ENCODE data around the gene SYVN1. TPM values are rescaled to one million over a fixed set of nuclear protein-coding genes. Genes with fewer than 3 reads are reported as not detected.

SYVN1 gene
- polyA plus RNA-seq, 4 donors = 40.4 to 57.0 (median 48.3) TPM

GRCh38 chr11:65095974-65096806, 38.1 kb downstream of the SYVN1 start, which contains the start of gene VPS51:
Gene VPS51, plus strand, starts transcription at chr11:65096214. Its CDS starts 37 bp downstream, at chr11:65096251.
- peak in 2 of 4 donors; percentile 81 to 84 for DNase-seq (ENCODE audit: low read depth in 4 of 4, low spot score in 2 of 4)

GRCh38 chr11:65095427-65095826, 38.9 kb downstream of the SYVN1 start:
- no peak for DNase-seq (ENCODE audit: low read depth in 4 of 4, low spot score in 2 of 4)

DNA sequence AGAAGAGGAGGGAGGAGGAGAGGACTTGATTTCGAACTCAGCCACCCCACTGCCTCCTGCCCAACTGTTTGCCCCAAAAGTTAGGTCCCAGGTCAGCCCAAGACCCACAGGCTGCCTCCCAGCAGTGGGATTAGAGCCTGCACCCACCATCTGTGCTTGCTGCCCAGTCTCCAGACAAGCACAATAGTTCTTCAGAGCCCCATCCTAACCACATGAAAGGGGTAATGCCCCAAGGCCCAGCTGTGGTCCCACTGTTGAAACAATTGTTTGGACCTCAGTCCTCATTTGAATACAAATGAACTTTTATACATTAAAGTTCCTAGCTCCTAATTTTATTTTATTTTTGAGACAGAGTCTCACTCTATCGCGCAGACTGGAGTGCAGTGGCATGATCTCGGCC, 43.7 kb downstream of the SYVN1 start:
- no peak for DNase-seq (ENCODE audit: low read depth in 4 of 4, low spot score in 2 of 4)

DNA sequence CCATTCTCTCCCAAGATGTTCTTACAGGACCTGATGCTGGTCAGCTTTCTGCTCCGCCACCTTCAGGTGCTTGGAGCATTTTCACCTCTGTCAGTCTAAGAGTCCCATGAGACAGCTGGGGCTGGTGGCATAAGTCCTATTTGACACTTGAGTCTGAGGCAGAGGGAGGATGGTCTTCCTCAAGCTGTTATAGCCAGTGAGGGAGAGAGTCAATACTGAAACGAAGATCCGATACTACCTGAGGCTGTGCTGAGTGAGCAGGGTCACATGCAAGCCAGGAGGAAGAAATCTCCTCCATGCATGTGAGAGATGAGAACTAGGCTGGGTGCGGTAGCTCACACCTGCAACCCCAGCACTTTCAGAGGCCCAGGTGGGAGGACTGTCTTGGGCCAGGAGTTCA, 44.7 kb downstream of the SYVN1 start:
- no peak for DNase-seq (ENCODE audit: low read depth in 4 of 4, low spot score in 2 of 4)

DNA sequence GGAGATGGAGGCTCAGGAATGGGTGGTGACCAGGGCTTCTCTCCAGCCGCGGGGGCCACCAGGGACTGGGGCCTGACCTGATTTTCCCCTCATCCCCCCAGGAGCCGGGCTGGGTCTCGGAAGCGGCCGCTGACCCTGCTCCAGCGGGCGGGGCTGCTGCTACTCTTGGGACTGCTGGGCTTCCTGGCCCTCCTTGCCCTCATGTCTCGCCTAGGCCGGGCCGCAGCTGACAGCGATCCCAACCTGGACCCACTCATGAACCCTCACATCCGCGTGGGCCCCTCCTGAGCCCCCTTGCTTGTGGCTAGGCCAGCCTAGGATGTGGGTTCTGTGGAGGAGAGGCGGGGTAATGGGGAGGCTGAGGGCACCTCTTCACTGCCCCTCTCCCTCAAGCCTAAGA, 46.5 kb downstream of the SYVN1 start:
- DNase-seq (ENCODE audit: low read depth in 4 of 4, low spot score in 2 of 4) = no peak

DNA sequence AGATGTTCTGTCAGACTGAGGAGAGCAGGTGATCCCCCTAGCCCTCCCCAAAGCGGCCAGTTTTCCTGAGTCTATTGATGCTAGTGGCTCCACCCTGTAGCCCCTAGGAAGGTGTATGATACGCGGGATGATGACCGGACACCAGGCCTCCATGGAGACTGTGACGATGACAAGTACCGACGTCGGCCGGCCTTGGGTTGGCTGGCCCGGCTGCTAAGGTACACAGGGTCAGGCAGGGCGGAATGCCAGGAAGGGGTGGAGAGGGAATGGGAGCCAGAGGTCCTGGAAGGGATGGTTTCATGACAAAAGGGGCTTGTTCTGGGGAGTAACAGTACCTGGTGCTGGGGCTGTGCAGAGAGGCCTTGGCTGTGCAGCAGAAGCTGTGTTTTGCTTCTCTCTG, 47.1 kb downstream of the SYVN1 start:
- DNase-seq (ENCODE audit: low read depth in 4 of 4, low spot score in 2 of 4) = no peak

DNA sequence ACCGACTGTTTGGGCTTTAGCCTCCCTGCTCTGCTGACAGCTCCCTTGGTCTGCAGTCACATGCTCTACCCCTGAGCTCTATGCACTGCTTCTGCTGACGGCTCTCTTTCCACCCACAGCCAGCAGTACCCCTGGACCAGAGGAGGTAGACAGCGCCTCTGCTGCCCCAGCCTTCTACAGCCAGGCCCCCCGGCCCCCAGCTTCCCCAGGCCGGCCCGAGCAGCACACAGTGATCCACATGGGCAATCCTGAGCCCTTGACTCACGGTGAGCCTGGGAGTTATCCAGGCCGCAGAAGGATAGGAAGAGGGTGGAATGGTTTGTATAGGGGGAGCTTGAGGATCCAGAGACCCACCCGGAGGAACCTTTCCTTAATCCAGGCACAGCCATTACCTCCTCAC, 47.5 kb downstream of the SYVN1 start:
- DNase-seq (ENCODE audit: low read depth in 4 of 4, low spot score in 2 of 4) = no peak

DNA sequence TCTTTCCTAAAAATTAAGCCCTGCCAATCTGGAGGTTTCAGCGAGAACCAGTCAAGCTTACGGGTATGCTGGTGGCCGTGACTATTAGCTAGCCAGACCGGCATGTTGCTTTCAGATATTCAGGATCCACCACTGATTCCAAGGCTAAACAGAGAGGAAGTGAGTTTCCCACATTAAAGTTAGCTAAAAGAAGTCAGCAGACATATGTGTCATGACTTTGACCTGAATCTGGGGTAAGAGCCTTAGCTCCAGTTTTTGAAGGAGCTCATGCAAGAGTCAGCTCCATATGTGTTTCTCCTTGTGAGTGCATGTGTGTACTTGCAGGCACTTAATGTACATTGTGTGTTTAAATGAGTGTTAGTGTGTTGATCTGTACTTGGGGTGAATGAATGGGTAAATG, 48.9 kb downstream of the SYVN1 start:
- no peak for DNase-seq (ENCODE audit: low read depth in 4 of 4, low spot score in 2 of 4)

DNA sequence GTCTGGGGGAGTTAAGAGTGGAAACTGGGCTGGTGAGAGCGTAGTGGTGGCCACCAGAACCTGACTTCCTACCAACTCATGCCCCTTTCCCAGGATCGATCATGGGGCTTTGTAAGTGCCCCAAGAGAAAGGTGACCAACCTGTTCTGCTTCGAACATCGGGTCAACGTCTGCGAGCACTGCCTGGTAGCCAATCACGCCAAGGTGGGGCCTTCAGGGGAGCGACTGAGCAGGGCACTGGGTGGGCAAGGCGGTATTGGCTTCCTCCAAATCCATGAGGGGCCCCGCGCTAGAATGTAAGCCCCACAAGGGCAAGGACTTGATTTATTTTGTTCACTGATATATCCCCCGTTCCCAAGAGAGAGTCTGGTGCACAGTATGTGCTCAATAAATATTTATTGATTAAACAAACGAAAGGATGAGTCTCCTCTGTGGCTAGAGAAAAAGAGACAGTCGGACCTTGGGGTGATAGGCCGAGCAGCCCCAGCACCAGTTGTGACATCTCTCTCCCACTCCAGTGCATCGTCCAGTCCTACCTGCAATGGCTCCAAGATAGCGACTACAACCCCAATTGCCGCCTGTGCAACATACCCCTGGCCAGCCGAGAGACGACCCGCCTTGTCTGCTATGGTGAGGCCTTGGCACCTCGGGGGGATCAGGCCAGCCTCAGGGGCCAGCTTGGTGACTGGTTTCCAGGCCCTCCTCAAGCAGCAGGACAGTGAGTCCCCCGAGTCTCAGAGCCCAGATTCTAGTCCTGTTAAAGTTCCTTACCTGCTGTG, 49.5 kb downstream of the SYVN1 start:
- DNase-seq (ENCODE audit: low read depth in 4 of 4, low spot score in 2 of 4) = no peak

DNA sequence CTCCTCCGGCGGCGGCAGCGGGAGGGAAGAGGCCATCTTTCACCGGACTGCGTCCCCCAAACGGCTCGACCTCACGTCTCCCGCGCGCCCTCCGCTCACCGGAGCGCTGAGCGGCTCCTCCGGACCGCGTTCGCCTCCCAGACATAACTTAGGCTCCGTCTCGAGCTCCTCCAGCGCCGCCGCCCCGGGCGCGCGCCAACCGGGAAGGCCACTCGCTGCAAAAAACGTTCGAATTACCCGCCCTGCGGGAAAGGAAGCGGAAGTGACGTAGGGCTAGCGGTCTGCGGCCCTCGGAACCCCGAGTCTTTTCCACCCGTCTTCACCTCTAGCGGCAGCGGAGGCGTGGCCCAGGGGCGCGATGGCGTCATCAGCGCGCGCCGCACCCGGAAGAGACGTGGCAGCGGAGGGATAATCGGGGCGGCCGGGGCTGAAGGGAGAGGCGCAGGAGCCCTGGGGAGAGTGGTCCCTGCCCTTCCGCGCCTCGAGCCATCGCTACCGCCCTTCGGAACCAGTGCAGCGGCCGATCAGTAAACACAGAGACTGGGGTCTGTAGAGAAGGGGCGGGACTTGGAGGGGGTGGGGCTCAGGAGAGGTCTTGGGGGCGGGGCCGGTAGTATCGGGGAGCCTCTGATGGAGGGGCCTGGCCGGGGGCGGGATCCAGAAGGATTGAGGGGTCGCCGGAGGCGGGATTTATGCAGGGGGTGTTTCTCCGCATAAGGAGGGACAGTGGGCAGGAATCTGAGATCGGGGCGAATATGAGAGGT, 50.3 kb downstream of the SYVN1 start, which contains the start of the genes CDCA5 and ZFPL1:
Gene CDCA5, minus strand, starts transcription at position 207 of the 764 bp plus-strand sequence. Its CDS starts 62 bp downstream, at position 145.
Gene ZFPL1, plus strand, starts transcription at position 389 of the 764 bp plus-strand sequence. CDS start 477 bp downstream, outside the sequence.
- DNase-seq (ENCODE audit: low read depth in 4 of 4, low spot score in 2 of 4) = peak; percentile 79 to 90 (median 90)

DNA sequence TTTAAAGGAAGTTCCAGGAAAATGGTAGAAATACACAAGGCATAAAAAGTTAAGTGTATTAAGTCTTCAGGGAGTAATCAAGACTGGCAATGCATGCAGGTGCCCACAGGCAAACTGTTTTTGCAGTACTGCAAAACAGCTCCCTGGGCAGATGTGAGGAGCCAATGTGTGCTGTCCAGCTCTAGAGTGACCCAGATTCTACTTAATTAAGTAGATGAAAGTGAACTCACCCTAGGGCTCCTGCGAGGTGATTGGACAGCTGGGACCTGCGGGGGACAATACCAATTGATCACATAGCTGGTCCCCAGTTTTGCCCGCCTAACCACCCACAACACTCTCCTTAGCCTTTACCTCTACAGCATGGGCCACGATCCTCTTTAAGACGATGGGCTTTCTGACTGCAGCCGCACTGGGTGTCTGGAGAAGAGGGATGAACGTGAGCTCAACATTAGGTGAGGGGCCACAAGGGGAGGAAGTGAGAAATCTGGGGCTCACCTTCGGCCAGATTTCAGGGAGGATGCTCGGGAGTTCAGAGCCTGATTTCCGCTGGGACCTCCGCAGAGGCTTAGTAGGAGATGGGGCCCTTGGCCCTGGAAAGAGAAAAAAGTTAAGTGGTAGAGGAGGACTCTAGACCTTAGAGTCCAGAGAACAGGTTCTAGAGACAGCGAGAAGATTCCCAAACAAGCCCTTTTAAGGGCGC, 51.0 kb downstream of the SYVN1 start:
- no peak for DNase-seq (ENCODE audit: low read depth in 4 of 4, low spot score in 2 of 4)

DNA sequence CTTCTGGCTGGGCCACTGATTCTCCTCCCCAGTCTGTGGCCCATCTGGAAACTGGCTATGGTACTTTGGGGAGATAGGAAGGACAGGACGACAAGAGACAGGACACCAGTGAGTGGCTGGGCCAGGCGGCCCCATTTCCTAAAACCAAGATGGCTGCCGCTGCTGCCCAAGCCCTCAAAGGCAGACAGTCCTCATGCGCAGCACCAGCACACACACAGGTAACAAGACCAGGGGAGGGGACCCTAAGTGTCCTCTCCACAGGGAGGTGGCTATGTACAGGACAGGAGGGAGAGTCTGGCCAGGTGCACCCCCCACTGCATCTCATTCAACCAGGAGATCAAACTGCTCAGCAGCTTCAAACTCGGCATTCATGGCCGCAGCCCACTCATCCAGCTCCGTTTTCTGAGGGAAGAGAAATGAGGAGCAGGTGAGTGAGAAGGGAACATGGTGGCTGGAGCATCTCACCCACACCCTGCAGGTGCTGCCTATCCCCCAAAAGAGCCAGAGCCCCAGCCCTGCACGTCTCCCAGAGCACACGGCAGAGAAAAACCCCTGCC, 55.5 kb downstream of the SYVN1 start:
- no peak for DNase-seq (ENCODE audit: low read depth in 4 of 4, low spot score in 2 of 4)

DNA sequence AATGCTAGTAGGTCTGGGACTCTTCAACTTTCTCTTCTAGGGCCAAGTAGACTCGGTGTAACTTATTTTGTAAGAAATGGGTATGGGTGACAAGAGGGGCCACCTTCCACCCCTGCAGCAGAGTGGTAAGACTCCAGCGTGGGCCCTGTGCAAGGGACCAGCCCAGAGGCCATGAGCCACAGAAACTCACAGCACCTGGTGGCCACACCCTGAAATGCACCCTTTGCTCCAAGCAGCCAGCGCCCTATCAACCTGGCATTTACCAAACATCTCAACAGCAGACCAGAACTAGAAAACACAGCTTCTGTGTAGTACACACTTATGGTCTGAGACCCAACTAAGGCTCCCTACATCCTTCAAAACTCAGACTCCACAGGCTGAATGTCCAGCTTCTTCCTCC, 56.2 kb downstream of the SYVN1 start:
- DNase-seq (ENCODE audit: low read depth in 4 of 4, low spot score in 2 of 4) = no peak

GRCh38 chr11:65077451-65077850, 56.9 kb downstream of the SYVN1 start:
- DNase-seq (ENCODE audit: low read depth in 4 of 4, low spot score in 2 of 4) = no peak

Other genes with a start within 250 kb of the SYVN1 start
- gene ATG2A, start 217.3 kb downstream of the SYVN1 start, polyA plus RNA-seq (ENCODE audit: insufficient read length in 4 of 4) = 10 to 100 TPM; 12.2 to 28.1 (median 21.6) TPM
- gene PPP2R5B, start 209.8 kb downstream of the SYVN1 start, polyA plus RNA-seq (ENCODE audit: insufficient read length in 4 of 4) = 10 to 100 TPM; 14.4 to 20.2 (median 17.2) TPM
- gene GPHA2, start 198.6 kb downstream of the SYVN1 start, polyA plus RNA-seq (ENCODE audit: insufficient read length in 4 of 4) = 1 to 10 TPM; 1.9 to 3.1 (median 2.6) TPM
- 1 to 10 TPM in 1 of 4 donors, under 1 TPM in 3; 0.48 to 1.5 (median 0.72) TPM for gene MAJIN, start 162.4 kb downstream of the SYVN1 start, polyA plus RNA-seq (ENCODE audit: insufficient read length in 4 of 4)
- 1 to 10 TPM; 2.3 to 3.3 (median 2.8) TPM for gene BATF2, start 137.5 kb downstream of the SYVN1 start, polyA plus RNA-seq (ENCODE audit: insufficient read length in 4 of 4)
- 10 to 100 TPM; 58.1 to 81.6 (median 64.8) TPM for gene ARL2, start 120.4 kb downstream of the SYVN1 start, polyA plus RNA-seq (ENCODE audit: insufficient read length in 4 of 4)
- 10 to 100 TPM; 25.5 to 34.3 (median 30.4) TPM for gene SNX15, start 107.1 kb downstream of the SYVN1 start, polyA plus RNA-seq (ENCODE audit: insufficient read length in 4 of 4)
- 10 to 100 TPM; 10.2 to 20.3 (median 13.5) TPM for gene SAC3D1, start 93.3 kb downstream of the SYVN1 start, polyA plus RNA-seq (ENCODE audit: insufficient read length in 4 of 4)
- gene NAALADL1, start 76.0 kb downstream of the SYVN1 start, polyA plus RNA-seq (ENCODE audit: insufficient read length in 4 of 4) = 10 to 100 TPM; 10.8 to 17.4 (median 12.2) TPM
- 10 to 100 TPM; 16.9 to 22.4 (median 21.1) TPM for gene CDCA5, start 50.5 kb downstream of the SYVN1 start, polyA plus RNA-seq (ENCODE audit: insufficient read length in 4 of 4)
- 10 to 100 TPM; 27.9 to 35.9 (median 34.6) TPM for gene ZFPL1, start 50.3 kb downstream of the SYVN1 start, polyA plus RNA-seq (ENCODE audit: insufficient read length in 4 of 4)
- 100 to 1,000 TPM; 100 to 159 (median 143) TPM for gene VPS51, start 38.3 kb downstream of the SYVN1 start, polyA plus RNA-seq (ENCODE audit: insufficient read length in 4 of 4)
- 100 to 1,000 TPM in 1 of 4 donors, 10 to 100 TPM in 3; 77.8 to 101 (median 80.4) TPM for gene TM7SF2, start 22.6 kb downstream of the SYVN1 start, polyA plus RNA-seq (ENCODE audit: insufficient read length in 4 of 4)
- gene ZNHIT2, start 16.8 kb downstream of the SYVN1 start, polyA plus RNA-seq (ENCODE audit: insufficient read length in 4 of 4) = 10 to 100 TPM in 2 of 4 donors, 1 to 10 TPM in 2; 6.0 to 13.3 (median 9.5) TPM
- 100 to 1,000 TPM; 643 to 971 (median 752) TPM for gene FAU, start 12.4 kb downstream of the SYVN1 start, polyA plus RNA-seq (ENCODE audit: insufficient read length in 4 of 4)
- 10 to 100 TPM; 56.2 to 65.2 (median 62.2) TPM for gene MRPL49, start 12.2 kb downstream of the SYVN1 start, polyA plus RNA-seq (ENCODE audit: insufficient read length in 4 of 4)
- gene SPDYC, start 35.7 kb upstream of the SYVN1 start, polyA plus RNA-seq (ENCODE audit: insufficient read length in 4 of 4) = under 1 TPM in 1 of 4 donors, not detected in 3; 0.16 TPM
- 100 to 1,000 TPM in 2 of 4 donors, 10 to 100 TPM in 2; 83.3 to 121 (median 99.2) TPM for gene CAPN1, start 47.4 kb upstream of the SYVN1 start, polyA plus RNA-seq (ENCODE audit: insufficient read length in 4 of 4)
- gene POLA2, start 127.4 kb upstream of the SYVN1 start, polyA plus RNA-seq (ENCODE audit: insufficient read length in 4 of 4) = 10 to 100 TPM; 22.0 to 34.0 (median 30.9) TPM
- gene CDC42EP2, start 180.3 kb upstream of the SYVN1 start, polyA plus RNA-seq (ENCODE audit: insufficient read length in 4 of 4) = 10 to 100 TPM in 2 of 4 donors, 1 to 10 TPM in 2; 7.9 to 16.4 (median 11.6) TPM
- 100 to 1,000 TPM in 1 of 4 donors, 10 to 100 TPM in 3; 80.5 to 105 (median 90.8) TPM for gene DPF2, start 199.3 kb upstream of the SYVN1 start, polyA plus RNA-seq (ENCODE audit: insufficient read length in 4 of 4)
- gene TIGD3, start 220.2 kb upstream of the SYVN1 start, polyA plus RNA-seq (ENCODE audit: insufficient read length in 4 of 4) = under 1 TPM; 0.55 to 0.90 (median 0.86) TPM
- gene SLC25A45, start 248.1 kb upstream of the SYVN1 start, polyA plus RNA-seq (ENCODE audit: insufficient read length in 4 of 4) = 10 to 100 TPM in 1 of 4 donors, 1 to 10 TPM in 3; 4.0 to 10.5 (median 7.1) TPM